Muscle layer of duodenum (tissue), 2 donors: ENCODE results near the gene TBC1D14.
A peak's percentile ranks its signal among the peaks of the same experiment; 100 is the strongest.
"Not testable (repeated sequence)": the region's sequence is repeated elsewhere in the genome, so short reads cannot be mapped to it uniquely, and the experiment has no call there.

Experiments used
- H3K27ac ChIP-seq: one replicate; pipeline ENCODE4 v1.7.0; 2013; ENCODE audit warnings: mild to moderate bottlenecking, low read length
- H3K27me3 ChIP-seq: one replicate; pipeline ENCODE4 v1.7.0; 2013; ENCODE audit warnings: low read depth, mild to moderate bottlenecking, control low read depth, low read length
- H3K36me3 ChIP-seq, 2 donors: one replicate each; pipeline ENCODE4 v1.7.0; 2013; ENCODE audit warnings: low read length in 2 of 2, control low read depth in 1 of 2, mild to moderate bottlenecking in 1 of 2; ENCODE audit not compliant: insufficient read depth in 2 of 2, control insufficient read depth in 1 of 2
- H3K4me1 ChIP-seq, 2 donors: one replicate each; pipeline ENCODE4 v1.7.0; 2013; ENCODE audit warnings: low read length in 2 of 2, mild to moderate bottlenecking in 2 of 2, control low read depth in 1 of 2, moderate library complexity in 1 of 2; ENCODE audit not compliant: insufficient read depth in 2 of 2, control insufficient read depth in 1 of 2
- H3K4me3 ChIP-seq, 2 donors: one replicate each; pipeline ENCODE4 v1.7.0; 2013; ENCODE audit warnings: low read length in 2 of 2, low read depth in 1 of 2, mild to moderate bottlenecking in 1 of 2
- H3K9me3 ChIP-seq, 2 donors: one replicate each; pipeline ENCODE4 v1.7.0; 2013; ENCODE audit warnings: low read length in 2 of 2, control low read depth in 1 of 2, mild to moderate bottlenecking in 1 of 2; ENCODE audit not compliant: control insufficient read depth in 1 of 2
- donor health status: healthy.

TBC1D14 gene

GRCh38 chr4:6901669-6902317 is 7.8 kb upstream of the TBC1D14 start:
- Histone ChIP-seq H3K27me3 (no peaks in the 10 kb centered on the region), H3K4me1 (no peaks in the 10 kb centered on the region), H3K4me3 (no peak overlapping the region), H3K27ac (no peak overlapping the region), H3K36me3 (no peaks in the 10 kb centered on the region), H3K9me3 (no peaks in the 10 kb centered on the region)

GRCh38 chr4:6902318-6903042 is 7.1 kb upstream of the TBC1D14 start:
- peaks cover 0 to 2% of the 10 kb centered on the region in 2 donors for H3K4me1 ChIP-seq
- no peaks in the 10 kb centered on the region for H3K36me3 ChIP-seq
- H3K4me3 ChIP-seq = no peak overlapping the region
- no peaks in the 10 kb centered on the region for H3K9me3 ChIP-seq
- H3K27me3 ChIP-seq = no peaks in the 10 kb centered on the region
- no peak overlapping the region for H3K27ac ChIP-seq

GRCh38 chr4:6905516-6906445 is 3.8 kb upstream of the TBC1D14 start:
- Histone ChIP-seq H3K27me3 (no peaks in the 10 kb centered on the region), H3K4me3 (no peak overlapping the region), H3K36me3 (no peaks in the 10 kb centered on the region), H3K4me1 (peaks cover 14 to 16% of the 10 kb centered on the region in 2 donors), H3K27ac (no peak overlapping the region), H3K9me3 (no peaks in the 10 kb centered on the region)

GRCh38 chr4:6906486-6906885 is 3.1 kb upstream of the TBC1D14 start:
- H3K4me1 ChIP-seq = peaks cover 14 to 16% of the 10 kb centered on the region in 2 donors
- H3K27me3 ChIP-seq, H3K36me3 ChIP-seq, H3K9me3 ChIP-seq, H3K4me3 ChIP-seq, H3K27ac ChIP-seq: not testable (repeated sequence)

GRCh38 chr4:6907658-6908191 is 1.9 kb upstream of the TBC1D14 start:
- Histone ChIP-seq H3K27me3 (no peaks in the 10 kb centered on the region), H3K4me3 (peak overlapping the region in 1 of 2 donors; percentile 63), H3K36me3 (no peaks in the 10 kb centered on the region), H3K27ac (no peak overlapping the region), H3K9me3 (no peaks in the 10 kb centered on the region), H3K4me1 (peaks cover 14 to 16% of the 10 kb centered on the region in 2 donors)

- Histone ChIP-seq H3K4me3 (peak overlapping the region; percentile 63 to 86), H3K27ac (peak overlapping the region; percentile 85), H3K4me1 (peaks cover 14 to 16% of the 10 kb centered on the region in 2 donors), H3K27me3 (no peaks in the 10 kb centered on the region), H3K36me3 (no peaks in the 10 kb centered on the region), H3K9me3 (no peaks in the 10 kb centered on the region)
Observed at GRCh38 chr4:6908432-6909112, 1.1 kb upstream of the TBC1D14 start.

- Histone ChIP-seq H3K4me1 (peaks cover 14 to 16% of the 10 kb centered on the region in 2 donors), H3K27me3 (no peaks in the 10 kb centered on the region), H3K36me3 (no peaks in the 10 kb centered on the region), H3K4me3 (peak overlapping the region; percentile 63 to 69), H3K9me3 (no peaks in the 10 kb centered on the region), H3K27ac (peak overlapping the region; percentile 75)
Observed at GRCh38 chr4:6909970-6910339, 329 bp downstream of the TBC1D14 start.

- H3K9me3 ChIP-seq = no peaks in the 10 kb centered on the region
- H3K36me3 ChIP-seq = no peaks in the 10 kb centered on the region
- H3K4me3 ChIP-seq = peak overlapping the region; percentile 63 to 69
- H3K27ac ChIP-seq = peak overlapping the region; percentile 75
- H3K4me1 ChIP-seq = peaks cover 16 to 21% of the 10 kb centered on the region in 2 donors
- no peaks in the 10 kb centered on the region for H3K27me3 ChIP-seq
Observed at GRCh38 chr4:6910340-6910959, 824 bp downstream of the TBC1D14 start.

GRCh38 chr4:6910960-6911874 is 1.6 kb downstream of the TBC1D14 start:
- Histone ChIP-seq H3K4me1 (peaks cover 19 to 27% of the 10 kb centered on the region in 2 donors), H3K27ac (peak overlapping the region; percentile 75)

GRCh38 chr4:6911917-6912316 is 2.3 kb downstream of the TBC1D14 start:
- H3K27me3 ChIP-seq, H3K36me3 ChIP-seq, H3K27ac ChIP-seq, H3K9me3 ChIP-seq: not testable (repeated sequence)
- Histone ChIP-seq H3K4me3 (peak overlapping the region in 1 of 2 donors; percentile 69), H3K4me1 (peaks cover 26 to 34% of the 10 kb centered on the region in 2 donors)

More at GRCh38 chr4:6910960-6911874, 1.6 kb downstream of the TBC1D14 start:
- Histone ChIP-seq H3K9me3 (no peaks in the 10 kb centered on the region), H3K4me3 (peak overlapping the region; percentile 63 to 69), H3K36me3 (no peaks in the 10 kb centered on the region), H3K27me3 (no peaks in the 10 kb centered on the region)
